ENCODE results near the gene COA8. TPM values are rescaled to one million over a fixed set of nuclear protein-coding genes. Genes with fewer than 3 reads are reported as not detected.

The COA8 gene
- total and polyA plus RNA-seq, 2 of the 4 experiments (the other 2 are of a cell fraction), result 12.2 to 21.1 TPM

DNA sequence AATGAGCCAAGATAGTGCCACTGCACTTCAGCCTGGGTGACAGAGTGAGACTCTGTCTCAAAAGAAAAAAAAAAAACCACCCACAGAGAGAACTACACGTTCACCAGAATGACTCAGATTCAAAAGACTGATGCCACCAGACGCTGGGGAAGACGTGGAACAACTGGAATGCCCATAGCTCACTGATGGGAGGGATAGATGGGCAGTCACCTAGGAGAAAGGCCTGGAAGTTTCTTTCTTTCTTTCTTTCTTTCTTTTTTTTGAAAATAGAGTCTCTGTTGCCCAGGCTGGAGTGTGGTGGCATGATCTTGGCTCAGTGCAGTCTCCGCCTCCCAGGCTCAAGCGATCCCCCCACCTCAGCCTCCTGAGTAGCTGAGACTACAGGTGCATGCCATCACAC, 56.3 kb downstream of the COA8 start:
- no peak overlapping the region for H2BK120ac ChIP-seq (ENCODE audit: low read depth, low read length)
- H3K14ac ChIP-seq (replicated peaks; ENCODE audit: low read depth, low read length), result no peak overlapping the region
- H3K9me1 ChIP-seq (ENCODE audit: insufficient read depth, low read length), result peaks cover 3% of the 10 kb centered on the region
- no peak overlapping the region for H3K27ac ChIP-seq (ENCODE audit: insufficient read depth, low read length)
- no peaks in the 10 kb centered on the region for H3K9me3 ChIP-seq (ENCODE audit: control insufficient read depth, insufficient read depth, low read length)
- H3K4me3 ChIP-seq (ENCODE audit: insufficient read depth, low read depth, low read length), result no peak overlapping the region
- no peak overlapping the region for H3K9ac ChIP-seq (ENCODE audit: low read depth, low read length)
- no peak overlapping the region for H3K18ac ChIP-seq (ENCODE audit: low read depth, low read length)
- H2AK9ac ChIP-seq (replicated peaks; ENCODE audit: low read depth, low read length, poor library complexity), result no peak overlapping the region
- in situ Hi-C loops (cut with MboI; ENCODE audit: low sequenced_read_pairs) (no loop called here), dilution Hi-C loops (cut with HindIII; ENCODE audit: low sequenced_read_pairs, unreplicated experiment) (no loop called here), intact Hi-C loops (cut with micrococcal nuclease) (no loop called here)
- ATAC-seq (ENCODE audit: low read depth) (peak; percentile 57; the same call in 1 of the 2 replicates), DNase-seq (peak; percentile 48)
- H3K79me1 ChIP-seq (ENCODE audit: low read depth in 1 of 2, low read length in 2 of 2), result no peaks in the 10 kb centered on the region
- H2BK20ac ChIP-seq (ENCODE audit: low read depth, low read length), result no peak overlapping the region
- no peaks in the 10 kb centered on the region; the same call in 1 of the 2 replicates for H3K4me1 ChIP-seq (ENCODE audit: control insufficient read depth, insufficient read depth, low read length)
- WGBS, 2 experiments (ENCODE audit: extremely low coverage in 2 of 2, insufficient read length in 1 of 2), result no CpG with 5 or more reads among the region's 5 CpGs
- no peaks in the 10 kb centered on the region for H4K20me1 ChIP-seq (ENCODE audit: insufficient read depth, low read length)
- no peak overlapping the region for H4K5ac ChIP-seq (ENCODE audit: low read depth, low read length)
- H2BK5ac ChIP-seq (ENCODE audit: low read depth, low read length, poor library complexity, severe bottlenecking), result no peak overlapping the region
- POLR2A ChIA-PET (ENCODE audit: unreplicated experiment), result no interaction called here
- no peak overlapping the region for H2BK15ac ChIP-seq (ENCODE audit: low read depth, low read length)
- CTCF ChIA-PET, result interaction anchor here (0.6 kb wide), 2 partner anchors 12 to 64 kb away, joined by 3 to 4 read pairs; no protein-coding TSS in a partner anchor
- TF ChIP-seq MAZ (IDR thresholded peaks at IDR 0.05; ENCODE audit: borderline replicate concordance, low read depth, low read length) (no peak), RFX5 (IDR thresholded peaks at IDR 0.05; ENCODE audit: low read depth, low read length) (no peak), MAFK (IDR thresholded peaks at IDR 0.05; ENCODE audit: low read depth, low read length) (no peak), NFE2L2 (IDR thresholded peaks at IDR 0.05; ENCODE audit: low read depth, low read length) (no peak), RCOR1 (IDR thresholded peaks at IDR 0.05; ENCODE audit: insufficient replicate concordance, low read length) (no peak), MXI1 (IDR thresholded peaks at IDR 0.05; ENCODE audit: borderline replicate concordance, low read depth, low read length) (no peak), SMC3 (IDR thresholded peaks at IDR 0.05; ENCODE audit: low read depth, low read length) (no peak), FOS (IDR thresholded peaks at IDR 0.05; ENCODE audit: low read depth, low read length) (no peak), RAD21 (IDR thresholded peaks at IDR 0.05; ENCODE audit: low read length) (no peak), CEBPB (IDR thresholded peaks at IDR 0.05; ENCODE audit: low read depth, low read length) (no peak), USF2 (IDR thresholded peaks at IDR 0.05; ENCODE audit: low read depth, low read length) (no peak), ELK1 (IDR thresholded peaks at IDR 0.05; ENCODE audit: borderline replicate concordance, low read depth, low read length) (no peak), POLR2A (IDR thresholded peaks at IDR 0.05; ENCODE audit: low read depth, low read length) (no peak), CHD1 (IDR thresholded peaks at IDR 0.05; ENCODE audit: low read depth, low read length) (no peak), BHLHE40 (IDR thresholded peaks at IDR 0.05; ENCODE audit: low read depth, low read length) (no peak)
- TF ChIP-seq, protein P1, sequence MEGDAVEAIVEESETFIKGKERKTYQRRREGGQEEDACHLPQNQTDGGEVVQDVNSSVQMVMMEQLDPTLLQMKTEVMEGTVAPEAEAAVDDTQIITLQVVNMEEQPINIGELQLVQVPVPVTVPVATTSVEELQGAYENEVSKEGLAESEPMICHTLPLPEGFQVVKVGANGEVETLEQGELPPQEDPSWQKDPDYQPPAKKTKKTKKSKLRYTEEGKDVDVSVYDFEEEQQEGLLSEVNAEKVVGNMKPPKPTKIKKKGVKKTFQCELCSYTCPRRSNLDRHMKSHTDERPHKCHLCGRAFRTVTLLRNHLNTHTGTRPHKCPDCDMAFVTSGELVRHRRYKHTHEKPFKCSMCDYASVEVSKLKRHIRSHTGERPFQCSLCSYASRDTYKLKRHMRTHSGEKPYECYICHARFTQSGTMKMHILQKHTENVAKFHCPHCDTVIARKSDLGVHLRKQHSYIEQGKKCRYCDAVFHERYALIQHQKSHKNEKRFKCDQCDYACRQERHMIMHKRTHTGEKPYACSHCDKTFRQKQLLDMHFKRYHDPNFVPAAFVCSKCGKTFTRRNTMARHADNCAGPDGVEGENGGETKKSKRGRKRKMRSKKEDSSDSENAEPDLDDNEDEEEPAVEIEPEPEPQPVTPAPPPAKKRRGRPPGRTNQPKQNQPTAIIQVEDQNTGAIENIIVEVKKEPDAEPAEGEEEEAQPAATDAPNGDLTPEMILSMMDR (conservative IDR thresholded peaks at IDR 0.05; ENCODE audit: low read depth, low read length), result no peak
- H4K8ac ChIP-seq (ENCODE audit: low read depth in 2 of 2, low read length in 2 of 2), result no peak overlapping the region
- no peak overlapping the region for H3K23ac ChIP-seq (ENCODE audit: low read depth, low read length)
- no peak overlapping the region for H3K56ac ChIP-seq (ENCODE audit: extremely low read depth, insufficient read depth, low read length)
- H3K4ac ChIP-seq (ENCODE audit: low read depth, low read length), result no peak overlapping the region
- no peaks in the 10 kb centered on the region for H3K36me3 ChIP-seq (ENCODE audit: control insufficient read depth, insufficient read depth, low read length)
- H4K91ac ChIP-seq (ENCODE audit: insufficient read depth, low read depth, low read length), result no peak overlapping the region
- H3K27me3 ChIP-seq (ENCODE audit: control insufficient read depth, insufficient read depth, low read length), result no peaks in the 10 kb centered on the region
- H2AFZ ChIP-seq (replicated peaks; ENCODE audit: low read length, poor library complexity), result no peak overlapping the region
- H2AK5ac ChIP-seq (ENCODE audit: low read depth, low read length), result no peak overlapping the region
- BruUV-seq (replicated peaks), result no TSS peak
- no peak overlapping the region for H3K4me2 ChIP-seq (ENCODE audit: low read depth, low read length)
